H9 (cell line): ENCODE data around the gene FGF22. TPM values are rescaled to one million over a fixed set of nuclear protein-coding genes. Genes with fewer than 3 reads are reported as not detected.

Source experiments
- DNase-seq: peaks from one replicate; pipeline ENCODE4 v3.0.0-alpha.2; 2017
- H2AFZ ChIP-seq: one replicate; pipeline ENCODE4 v1.6.1; 2013; ENCODE audit warnings: mild to moderate bottlenecking, low read length, control low read depth, moderate library complexity
- H2AK5ac ChIP-seq: 2 replicates; pipeline ENCODE4 v1.6.1; 2013; ENCODE audit warnings: low read length, control low read depth, mixed read lengths; ENCODE audit not compliant: insufficient read length
- H2BK120ac ChIP-seq: one replicate; pipeline ENCODE4 v1.6.1; 2013; ENCODE audit warnings: low read depth, mild to moderate bottlenecking, low read length, control low read depth, inconsistent platforms; ENCODE audit not compliant: poor library complexity, severe bottlenecking
- H2BK12ac ChIP-seq: 2 replicates; pipeline ENCODE4 v1.6.1; 2013; ENCODE audit warnings: low read length, control low read depth, mixed read lengths, low read depth; ENCODE audit not compliant: insufficient read length
- H2BK15ac ChIP-seq: 2 replicates; pipeline ENCODE4 v1.6.1; 2013; ENCODE audit warnings: low read depth, low read length, control low read depth
- H2BK20ac ChIP-seq: one replicate; pipeline ENCODE4 v1.6.1; 2013; ENCODE audit warnings: low read depth, mild to moderate bottlenecking, low read length, control low read depth, inconsistent platforms; ENCODE audit not compliant: poor library complexity, severe bottlenecking
- H2BK5ac ChIP-seq: 2 replicates; pipeline ENCODE4 v1.6.1; 2013; ENCODE audit warnings: low read length, control low read depth, mixed read lengths; ENCODE audit not compliant: insufficient read length
- H3K14ac ChIP-seq: 2 replicates; pipeline ENCODE4 v1.6.1; 2013; ENCODE audit warnings: low read length, control low read depth; ENCODE audit not compliant: insufficient read depth
- H3K18ac ChIP-seq: 2 replicates; pipeline ENCODE4 v1.6.1; 2013; ENCODE audit warnings: low read depth, mild to moderate bottlenecking, mixed read lengths, low read length, control low read depth; ENCODE audit not compliant: insufficient read length
- H3K23ac ChIP-seq: 2 replicates; pipeline ENCODE4 v1.6.1; 2013; ENCODE audit warnings: low read length, control low read depth, mixed read lengths, low read depth; ENCODE audit not compliant: insufficient read length
- H3K23me2 ChIP-seq: 2 replicates; pipeline ENCODE4 v1.6.1; 2013; ENCODE audit warnings: low read depth, mild to moderate bottlenecking, mixed read lengths, low read length, control low read depth; ENCODE audit not compliant: insufficient read length, poor library complexity, severe bottlenecking
- H3K27ac ChIP-seq: 2 replicates; pipeline ENCODE4 v1.5.1; 2013; ENCODE audit warnings: low read length, control low read depth, mixed read lengths, low read depth; ENCODE audit not compliant: insufficient read length
- H3K27me3 ChIP-seq: 2 replicates; pipeline ENCODE4 v1.6.1; 2013; ENCODE audit warnings: low read length, control low read depth, inconsistent platforms; ENCODE audit not compliant: insufficient read depth
- H3K4ac ChIP-seq: 2 replicates; pipeline ENCODE4 v1.6.1; 2013; ENCODE audit warnings: low read depth, mild to moderate bottlenecking, control low read depth, inconsistent platforms, low read length, moderate library complexity
- H3K4me1 ChIP-seq: 2 replicates; pipeline ENCODE4 v1.6.1; 2013; ENCODE audit warnings: low read length, control low read depth, inconsistent platforms; ENCODE audit not compliant: insufficient read depth
- H3K4me2 ChIP-seq: 2 replicates; pipeline ENCODE4 v1.6.1; 2013; ENCODE audit warnings: low read length, control low read depth, mixed read lengths; ENCODE audit not compliant: insufficient read length, insufficient read depth
- H3K56ac ChIP-seq: 2 replicates; pipeline ENCODE4 v1.6.1; 2013; ENCODE audit warnings: low read depth, mild to moderate bottlenecking, mixed read lengths, low read length, control low read depth; ENCODE audit not compliant: insufficient read length
- H3K79me1 ChIP-seq: 2 replicates; pipeline ENCODE4 v1.6.1; 2013; ENCODE audit warnings: low read depth, mild to moderate bottlenecking, moderate library complexity, low read length, control low read depth, inconsistent platforms; ENCODE audit not compliant: insufficient read depth, poor library complexity, severe bottlenecking
- H3K79me2 ChIP-seq: 2 replicates; pipeline ENCODE4 v1.6.1; 2013; ENCODE audit warnings: low read length, control low read depth, inconsistent platforms; ENCODE audit not compliant: insufficient read depth
- H3K9ac ChIP-seq: 2 replicates; pipeline ENCODE4 v1.6.1; 2013; ENCODE audit warnings: low read length, control low read depth, mixed read lengths; ENCODE audit not compliant: insufficient read length; ENCODE audit errors: extremely low read depth
- H3K9me3 ChIP-seq: one replicate; pipeline ENCODE4 v1.6.1; 2013; ENCODE audit warnings: low read depth, low read length, inconsistent platforms; ENCODE audit not compliant: control insufficient read depth
- H3T11ph ChIP-seq: one replicate; pipeline ENCODE4 v1.6.1; 2013; ENCODE audit warnings: mild to moderate bottlenecking, low read length, control low read depth, inconsistent platforms
- H4K20me1 ChIP-seq: one replicate; pipeline ENCODE4 v1.6.1; 2013; ENCODE audit not compliant: control insufficient read depth, insufficient read length, insufficient read depth
- H4K5ac ChIP-seq: 2 replicates; pipeline ENCODE4 v1.6.1; 2013; ENCODE audit warnings: low read depth, mild to moderate bottlenecking, mixed read lengths, low read length, control low read depth; ENCODE audit not compliant: insufficient read length
- H4K8ac ChIP-seq: replicated peaks from 2 replicates; pipeline ENCODE4 v1.6.1; 2013; ENCODE audit warnings: low read length, control low read depth, mixed read lengths, low read depth; ENCODE audit not compliant: insufficient read length
- H4K91ac ChIP-seq: 2 replicates; pipeline ENCODE4 v1.6.1; 2013; ENCODE audit warnings: low read depth, mild to moderate bottlenecking, moderate library complexity, mixed read lengths, low read length, control low read depth; ENCODE audit not compliant: insufficient read length
- H3K27ac Mint-ChIP-seq, 3 experiments: 2 replicates in 2 of 3; 3 replicates in 1 of 3; pipeline ENCODE4 v1.8.0; 2020 to 2021; ENCODE audit warnings: mixed read lengths in 3 of 3, mild to moderate bottlenecking in 1 of 3, moderate library complexity in 1 of 3
- H3K27me3 Mint-ChIP-seq: 2 replicates; pipeline ENCODE4 v1.8.0; 2021; ENCODE audit warnings: low read depth, mild to moderate bottlenecking, moderate library complexity, mixed read lengths
- H3K36me3 Mint-ChIP-seq, 3 experiments: 2 replicates in 2 of 3; 3 replicates in 1 of 3; pipeline ENCODE4 v1.8.0; 2020 to 2021; ENCODE audit warnings: low read depth in 3 of 3, mixed read lengths in 3 of 3; ENCODE audit not compliant: insufficient read depth in 1 of 3
- H3K4me1 Mint-ChIP-seq, 2 experiments: 2 replicates each; pipeline ENCODE4 v1.8.0; 2020; ENCODE audit warnings: mixed read lengths in 2 of 2
- H3K4me3 Mint-ChIP-seq, 2 experiments: 2 replicates in 1 of 2; 3 replicates in 1 of 2; pipeline ENCODE4 v1.8.0; 2020 to 2021; ENCODE audit warnings: mild to moderate bottlenecking in 2 of 2, mixed read lengths in 2 of 2, moderate library complexity in 1 of 2
- H3K9me3 Mint-ChIP-seq, 2 experiments: 2 replicates in 1 of 2; 3 replicates in 1 of 2; pipeline ENCODE4 v1.8.0; 2020; ENCODE audit warnings: mild to moderate bottlenecking in 2 of 2, mixed read lengths in 2 of 2, moderate library complexity in 1 of 2
- CTCF ChIP-seq: fragments of 200-600 bp; sonication (generic); conservative IDR thresholded peaks from 3 replicates; pipeline ENCODE4 v1.8.0; 2021; ENCODE audit warnings: antibody characterized with exemption, mild to moderate bottlenecking
- WGBS: extraction: QIAGEN DNeasy Blood & Tissue Kit; methylation state at CpG from one replicate; pipeline ENCODE4 v1.1.7; 2013; ENCODE audit warnings: missing lambda C conversion rate, low lambda C conversion rate, mixed read lengths; ENCODE audit not compliant: insufficient read length; ENCODE audit errors: extremely low coverage; 5-methylcytosine and 5-hydroxymethylcytosine counted together
- total RNA-seq: library from RNA; stranded (reverse); gene quantifications from 2 replicates; pipeline ENCODE4 v1.2.1, GENCODE V29; 2021

FGF22 gene
- total RNA-seq, 1 experiment from 2014 or later, result 0.72 TPM

- H2BK5ac ChIP-seq, result no peak overlapping the region
- H3K27me3 Mint-ChIP-seq, result no peaks in the 10 kb centered on the region
- no peaks in the 10 kb centered on the region for H3K79me2 ChIP-seq
- TF ChIP-seq CTCF, result no peak
- no peak overlapping the region for H3K27ac Mint-ChIP-seq
- H3K4me1 ChIP-seq, result no peaks in the 10 kb centered on the region
- no peak overlapping the region for H3K4ac ChIP-seq
- H3K27ac ChIP-seq, result no peak overlapping the region
- H3K9me3 Mint-ChIP-seq, result no peaks in the 10 kb centered on the region
- no peak overlapping the region for H2BK20ac ChIP-seq
- no peak overlapping the region for H4K91ac ChIP-seq
- H2BK15ac ChIP-seq, result no peak overlapping the region
- WGBS, result no CpG with 5 or more reads among the region's 33 CpGs
- no peaks in the 10 kb centered on the region for H3K23me2 ChIP-seq
- H4K8ac ChIP-seq, result no peak overlapping the region
- H2BK120ac ChIP-seq, result no peak overlapping the region
- no peaks in the 10 kb centered on the region for H3K27me3 ChIP-seq
- no peak overlapping the region for H2BK12ac ChIP-seq
- no peak overlapping the region for H3K56ac ChIP-seq
- no peak overlapping the region for H3K14ac ChIP-seq
- peaks cover 3 to 4% of the 10 kb centered on the region in 2 experiments; a peak in 1 of 4 replicates for H3K4me1 Mint-ChIP-seq
- no peaks in the 10 kb centered on the region for H3K9me3 ChIP-seq
- no peak overlapping the region for H4K5ac ChIP-seq
- H3T11ph ChIP-seq, result no peak overlapping the region
- H3K9ac ChIP-seq, result no peak overlapping the region
- no peaks in the 10 kb centered on the region for H4K20me1 ChIP-seq
- no peak overlapping the region for H3K4me3 Mint-ChIP-seq
- H3K36me3 Mint-ChIP-seq, result peaks cover 29 to 59% (median 56%) of the 10 kb centered on the region in 3 experiments
- no peaks in the 10 kb centered on the region for H3K79me1 ChIP-seq
- H2AFZ ChIP-seq, result no peak overlapping the region
- no peak for DNase-seq
- no peak overlapping the region for H3K23ac ChIP-seq
- no peak overlapping the region for H3K18ac ChIP-seq
- no peak overlapping the region for H2AK5ac ChIP-seq
- H3K4me2 ChIP-seq, result no peak overlapping the region
Measured at GRCh38 chr19:615619-616018, 24.1 kb upstream of the FGF22 start.
